Jurkat, Clone E6-1 (cell line): ENCODE results near the gene ALKBH8.
"Not testable (repeated sequence)": the region's sequence is repeated elsewhere in the genome, so short reads cannot be mapped to it uniquely, and the experiment has no call there.

Experiments
- DNase-seq: peaks from one replicate; pipeline ENCODE4 v3.0.0-alpha.2; 2011; ENCODE audit warnings: low read depth, low spot score
- H3K4me3 ChIP-seq: 2 replicates; pipeline ENCODE4 v1.5.1; 2011; ENCODE audit warnings: mild to moderate bottlenecking, low read length, control low read depth, moderate library complexity

The ALKBH8 gene

GRCh38 chr11:107526197-107526596 is 39.3 kb downstream of the ALKBH8 start:
- DNase-seq: no peak
- no peak overlapping the region for H3K4me3 ChIP-seq

- no peak overlapping the region for H3K4me3 ChIP-seq
- DNase-seq: no peak
Observed at GRCh38 chr11:107508858-107509244, 56.7 kb downstream of the ALKBH8 start.

- no peak overlapping the region for H3K4me3 ChIP-seq
- no peak for DNase-seq
Observed at GRCh38 chr11:107508201-107508857, 57.2 kb downstream of the ALKBH8 start.

GRCh38 chr11:107505647-107506225 is 59.8 kb downstream of the ALKBH8 start:
- DNase-seq: no peak
- H3K4me3 ChIP-seq: no peak overlapping the region

- no peak for DNase-seq
- no peak overlapping the region for H3K4me3 ChIP-seq
Observed at GRCh38 chr11:107504981-107505380, 60.6 kb downstream of the ALKBH8 start.

GRCh38 chr11:107501713-107502112 is 63.8 kb downstream of the ALKBH8 start:
- no peak overlapping the region for H3K4me3 ChIP-seq
- DNase-seq: no peak

GRCh38 chr11:107497371-107497770 is 68.2 kb downstream of the ALKBH8 start:
- DNase-seq: not testable (repeated sequence)

GRCh38 chr11:107496011-107496410 is 69.5 kb downstream of the ALKBH8 start:
- no peak overlapping the region for H3K4me3 ChIP-seq
- no peak for DNase-seq

More at GRCh38 chr11:107497371-107497770, 68.2 kb downstream of the ALKBH8 start:
- H3K4me3 ChIP-seq: not testable (repeated sequence)

GRCh38 chr11:107494055-107494454 is 71.5 kb downstream of the ALKBH8 start:
- no peak for DNase-seq
- no peak overlapping the region for H3K4me3 ChIP-seq

- H3K4me3 ChIP-seq: no peak overlapping the region
- no peak for DNase-seq
Observed at GRCh38 chr11:107493117-107493516, 72.4 kb downstream of the ALKBH8 start.

GRCh38 chr11:107490836-107491235 is 74.7 kb downstream of the ALKBH8 start:
- no peak for DNase-seq
- H3K4me3 ChIP-seq: no peak overlapping the region

- DNase-seq: no peak
- no peak overlapping the region for H3K4me3 ChIP-seq
Observed at GRCh38 chr11:107482234-107482633, 83.3 kb downstream of the ALKBH8 start.

- H3K4me3 ChIP-seq: no peak overlapping the region
- DNase-seq: no peak
Observed at GRCh38 chr11:107478922-107479321, 86.6 kb downstream of the ALKBH8 start.

- no peak for DNase-seq
- H3K4me3 ChIP-seq: no peak overlapping the region
Observed at GRCh38 chr11:107477820-107478219, 87.7 kb downstream of the ALKBH8 start.

- no peak for DNase-seq
- no peak overlapping the region for H3K4me3 ChIP-seq
Observed at GRCh38 chr11:107473792-107474191, 91.7 kb downstream of the ALKBH8 start.

- no peak for DNase-seq
- H3K4me3 ChIP-seq: no peak overlapping the region
Observed at GRCh38 chr11:107472966-107473365, 92.6 kb downstream of the ALKBH8 start.

- no peak for DNase-seq
- H3K4me3 ChIP-seq: no peak overlapping the region
Observed at GRCh38 chr11:107468596-107468995, 96.9 kb downstream of the ALKBH8 start.

GRCh38 chr11:107467696-107468095 is 97.8 kb downstream of the ALKBH8 start:
- DNase-seq: no peak
- no peak overlapping the region for H3K4me3 ChIP-seq

- not testable (repeated sequence) for H3K4me3 ChIP-seq, DNase-seq
Observed at GRCh38 chr11:107466275-107466866, 99.2 kb downstream of the ALKBH8 start.

GRCh38 chr11:107457558-107458271 is 107.8 kb downstream of the ALKBH8 start, which contains the start of gene CWF19L2:
Gene CWF19L2, minus strand, starts transcription at chr11:107457825. Its CDS starts 9 bp downstream, at chr11:107457816.
- peak within 1 kb of the TSS; percentile 99 for H3K4me3 ChIP-seq
- DNase-seq: peak; percentile 96
